ACHN (cell line): Measurements from ENCODE around the gene MOB3A.

ENCODE experiments used
- DNase-seq: peaks from one replicate; pipeline ENCODE4 v3.0.0-alpha.2; 2015
- in situ Hi-C: cut with HindIII; loops from 2 replicates; pipeline ENCODE4 v1.10.0; 2017; ENCODE audit warnings: low sequenced_read_pairs, low pct_ligation_motif_present, low pct_unique_long_range_greater_than_20kb

Gene MOB3A

DNA sequence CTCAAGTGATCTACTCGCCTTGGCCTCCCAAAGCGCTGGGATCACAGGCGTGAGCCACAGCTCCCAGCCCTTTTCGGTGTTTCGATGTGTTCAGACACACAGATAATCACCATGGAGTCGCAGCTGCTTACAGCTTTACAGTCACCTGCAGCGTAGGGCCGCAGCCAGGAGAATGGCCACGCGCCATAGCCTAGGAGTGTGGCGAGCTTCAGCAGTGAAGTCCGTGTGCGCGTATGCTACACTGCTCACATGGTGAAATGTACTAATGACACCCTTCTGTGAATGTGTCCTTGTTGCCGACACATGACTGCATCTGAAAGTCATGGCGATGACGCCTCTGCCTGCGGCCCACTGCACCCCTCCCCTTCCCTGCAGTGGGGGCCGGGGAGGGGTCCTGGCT, 31.6 kb upstream of the MOB3A start:
- no peak for DNase-seq

DNA sequence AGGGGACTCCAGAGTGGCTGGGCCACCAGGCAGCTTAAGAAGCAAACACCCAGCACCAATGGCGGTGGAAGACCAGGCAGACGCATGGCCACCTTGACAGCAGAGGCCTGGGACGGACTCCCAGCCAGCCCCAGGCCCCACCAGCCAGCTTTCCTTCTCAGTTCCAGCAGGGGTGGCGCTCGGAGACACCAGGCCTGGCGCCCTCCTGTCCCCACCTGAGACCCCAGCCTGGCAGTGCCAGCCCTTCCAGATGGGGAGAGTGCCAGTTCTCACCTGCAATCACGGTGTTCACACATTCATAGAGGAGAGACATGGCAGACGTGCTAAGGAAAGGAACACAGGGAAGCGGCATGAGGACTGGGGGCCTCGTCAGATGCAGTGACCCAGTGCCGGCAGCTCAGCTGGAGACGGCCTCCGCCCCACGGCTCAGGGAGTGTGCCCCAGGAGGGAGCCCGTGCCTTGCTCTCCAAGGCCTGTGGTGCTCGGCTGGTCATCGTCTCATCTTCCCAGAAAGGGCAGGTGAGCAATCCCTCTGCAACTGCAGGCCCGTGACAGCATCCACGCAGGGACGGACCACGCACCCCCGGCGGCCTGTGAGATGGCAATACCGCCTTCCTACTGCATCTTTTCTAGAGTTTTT, 30.9 kb upstream of the MOB3A start:
- in situ Hi-C loops = no loop called here
- DNase-seq = no peak

More for the DNA sequence above, 31.6 kb upstream of the MOB3A start:
- in situ Hi-C loops = no loop called here

GRCh38 chr19:2123682-2124387, 27.7 kb upstream of the MOB3A start:
- in situ Hi-C loops = no loop called here
- peak; percentile 20 for DNase-seq

- in situ Hi-C loops = no loop called here
- no peak for DNase-seq
Measured at GRCh38 chr19:2122982-2123381, 26.9 kb upstream of the MOB3A start.

DNA sequence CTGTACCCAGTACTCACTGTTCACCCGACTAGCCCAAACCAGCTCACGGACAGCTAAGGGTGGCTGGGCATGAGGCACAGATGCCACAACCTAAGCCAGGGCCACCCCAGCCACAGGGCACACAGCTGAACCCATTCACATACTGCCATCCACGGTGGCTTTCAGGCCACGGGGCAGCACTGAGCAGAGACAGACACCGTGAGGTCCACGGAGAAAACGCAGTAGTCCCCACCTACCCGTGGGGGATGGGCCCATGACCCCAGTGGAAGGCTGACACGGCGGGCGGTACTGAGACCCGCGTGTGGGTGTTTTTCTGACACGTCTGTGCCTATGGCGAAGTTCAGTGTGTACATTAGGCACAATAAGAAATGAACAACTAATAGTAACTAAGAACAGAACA, 26.1 kb upstream of the MOB3A start:
- DNase-seq = no peak
- in situ Hi-C loops = no loop called here

DNA sequence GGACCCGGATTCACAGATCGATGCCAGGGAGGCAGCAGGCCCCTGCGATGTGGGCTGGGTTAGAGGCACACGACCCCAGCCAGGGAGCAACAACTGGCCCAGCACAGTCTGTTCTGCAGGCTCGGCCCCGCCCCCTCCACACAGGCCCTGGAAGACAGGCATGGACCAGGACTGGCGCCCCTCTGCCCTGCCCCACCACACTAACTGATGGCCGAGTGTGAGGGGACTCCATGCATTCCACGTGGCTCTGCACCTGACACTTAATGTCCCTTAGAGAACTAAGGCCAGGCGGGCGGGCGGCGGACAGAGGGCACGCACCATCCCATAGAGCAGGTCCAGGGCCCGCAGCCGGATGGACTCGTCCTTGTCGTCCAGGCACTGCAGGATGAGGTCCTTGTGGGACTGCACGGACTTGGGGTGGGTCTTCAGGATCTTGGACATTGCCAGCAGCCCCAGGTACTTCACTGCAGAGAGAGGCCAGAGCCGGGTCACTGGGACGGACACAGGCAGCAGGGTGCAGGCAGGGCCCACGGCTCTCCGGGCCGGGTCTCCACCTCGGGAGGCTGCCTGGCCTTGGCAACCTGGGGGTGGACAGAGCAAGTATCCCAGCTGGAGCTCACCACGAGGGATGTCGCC, 25.4 kb upstream of the MOB3A start:
- in situ Hi-C loops = no loop called here
- no peak for DNase-seq

DNA sequence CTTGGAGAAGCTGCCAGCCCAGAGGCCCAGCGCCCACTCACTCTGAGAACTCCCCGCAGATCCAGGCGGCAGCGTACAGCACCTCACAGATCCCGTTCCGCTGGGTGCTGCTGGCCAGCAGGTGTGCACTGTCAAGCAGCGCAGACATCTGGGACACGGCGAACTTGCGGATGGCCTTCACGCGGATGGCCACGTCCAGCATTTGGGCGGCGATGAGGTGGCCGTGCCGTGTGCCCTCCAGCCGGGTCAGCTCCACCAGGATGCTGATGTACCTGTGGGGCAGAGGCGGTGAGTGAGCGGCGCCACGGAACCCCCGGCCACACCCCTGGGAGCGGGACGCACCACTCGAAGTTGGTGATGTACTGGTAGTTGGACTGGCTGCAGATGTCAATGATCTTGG, 24.7 kb upstream of the MOB3A start:
- DNase-seq = no peak
- in situ Hi-C loops = no loop called here

DNA sequence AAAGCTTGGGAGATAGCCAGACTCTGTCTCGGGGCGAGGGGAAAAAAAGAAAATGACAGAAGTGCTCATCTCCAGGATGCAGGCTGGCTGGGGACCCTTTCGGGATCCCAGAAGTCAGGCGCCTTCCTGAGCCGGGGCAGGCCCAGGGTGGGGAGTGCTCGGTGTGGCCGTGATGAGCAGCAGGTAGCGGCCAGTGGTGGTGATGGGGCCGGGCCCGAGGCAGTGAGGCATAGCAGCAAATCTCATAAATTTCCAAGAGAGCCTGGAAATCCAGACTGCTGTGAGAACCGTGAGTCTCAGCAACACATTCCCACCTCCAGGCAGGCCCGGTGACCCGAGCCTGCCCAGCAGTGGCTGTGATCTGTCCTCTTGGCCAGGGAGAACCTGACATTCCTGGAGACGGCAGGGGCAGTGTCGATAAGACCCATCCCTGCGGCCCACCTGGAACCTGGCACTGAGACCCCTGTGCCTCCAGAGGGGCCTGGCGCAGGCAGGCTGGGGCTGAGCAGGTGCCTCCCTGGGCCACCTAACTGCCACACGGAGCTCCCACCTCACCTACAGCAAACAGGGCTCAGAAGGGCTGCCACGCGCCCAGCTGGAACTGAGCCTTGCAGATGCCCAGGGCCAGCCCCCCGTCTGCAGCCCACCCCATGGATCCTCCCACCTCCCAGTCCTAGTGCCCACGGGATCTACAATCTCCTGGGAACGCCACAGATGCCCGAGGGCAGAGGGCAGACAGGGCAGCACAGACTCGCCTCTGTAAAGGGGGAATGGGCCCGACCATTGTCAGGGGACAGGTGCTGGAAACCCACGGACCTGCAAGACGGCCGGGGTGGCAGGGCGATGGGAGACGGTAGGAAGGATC, 24.0 kb upstream of the MOB3A start:
- DNase-seq = no peak
- in situ Hi-C loops = no loop called here

DNA sequence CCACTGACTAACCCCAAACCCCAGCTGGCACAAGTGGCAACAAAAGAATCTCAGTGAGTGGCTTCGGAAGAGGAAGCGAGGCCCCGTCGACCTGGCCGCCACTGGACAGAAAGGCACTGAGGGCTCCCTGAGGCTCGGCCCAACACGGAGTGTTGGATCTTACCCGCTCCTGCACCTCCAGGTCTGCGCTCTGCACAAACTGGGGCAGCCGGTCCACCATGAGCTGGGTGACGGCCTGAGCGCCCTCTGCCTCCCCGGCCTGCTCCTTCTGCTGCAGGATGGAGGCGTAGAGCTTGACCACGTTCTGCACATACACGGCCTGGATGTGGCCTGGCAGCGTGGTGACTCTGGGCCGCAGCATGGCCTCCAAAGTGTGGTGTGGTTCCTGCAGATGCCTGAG, 22.3 kb upstream of the MOB3A start:
- in situ Hi-C loops = no loop called here

GRCh38 chr19:2117215-2117960, 21.3 kb upstream of the MOB3A start:
- in situ Hi-C loops = no loop called here

More for the DNA sequence above, 22.3 kb upstream of the MOB3A start:
- no peak for DNase-seq

DNA sequence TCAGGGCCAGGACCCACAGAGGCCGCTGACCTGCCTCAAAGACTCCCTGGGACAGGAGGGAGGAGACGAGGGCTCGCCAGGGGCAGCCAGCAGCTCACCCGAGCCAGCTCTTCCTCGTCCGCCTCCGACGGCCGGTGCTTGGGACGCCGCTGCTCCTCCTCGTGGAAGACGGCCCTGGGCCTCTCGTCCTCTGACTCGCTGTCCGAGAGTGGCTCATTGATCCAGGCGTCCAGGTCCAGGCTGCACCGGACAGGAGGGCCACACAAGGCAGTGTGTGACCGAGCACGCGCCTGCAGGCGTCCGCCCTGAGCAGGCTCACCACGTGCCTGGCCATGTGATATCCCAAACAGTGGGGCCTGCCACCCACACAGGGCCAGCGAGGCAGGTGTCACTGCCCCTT, 20.4 kb upstream of the MOB3A start:
- in situ Hi-C loops = no loop called here

More at GRCh38 chr19:2117215-2117960, 21.3 kb upstream of the MOB3A start:
- no peak for DNase-seq

DNA sequence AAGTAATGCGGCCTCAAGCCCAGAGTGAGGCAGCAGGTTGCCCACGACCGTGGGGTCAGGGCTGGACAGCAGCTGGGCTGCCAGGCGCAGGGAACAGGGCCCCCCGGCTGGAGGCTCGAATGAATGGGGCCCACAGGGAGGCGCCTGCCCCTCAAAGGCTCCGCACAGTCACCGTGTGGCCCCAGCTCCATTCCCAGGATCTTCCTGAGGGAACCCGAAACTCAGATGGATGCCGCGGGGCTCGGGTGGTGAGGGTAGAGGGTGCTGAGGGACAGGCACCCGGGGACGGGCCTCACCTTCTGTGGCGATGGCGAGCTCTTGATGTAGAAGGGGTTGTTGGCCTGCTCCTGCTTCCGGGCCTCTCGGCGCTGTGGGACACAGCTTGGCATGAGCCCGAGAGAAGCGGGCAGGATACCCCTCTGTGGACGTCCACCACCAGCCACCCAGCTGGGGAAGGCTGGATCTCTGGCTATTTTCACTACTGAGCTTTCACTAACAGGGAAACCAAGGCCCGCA, 19.8 kb upstream of the MOB3A start:
- in situ Hi-C loops = no loop called here
- no peak for DNase-seq

More for the DNA sequence above, 20.4 kb upstream of the MOB3A start:
- DNase-seq = no peak

- in situ Hi-C loops = no loop called here
- no peak for DNase-seq
Measured at GRCh38 chr19:2115324-2115723, 19.2 kb upstream of the MOB3A start.

GRCh38 chr19:2114821-2115220, 18.7 kb upstream of the MOB3A start:
- in situ Hi-C loops = no loop called here
- no peak for DNase-seq

- in situ Hi-C loops = no loop called here
Measured at GRCh38 chr19:2114218-2114617, 18.1 kb upstream of the MOB3A start.

GRCh38 chr19:2113439-2114211, 17.5 kb upstream of the MOB3A start:
- DNase-seq = no peak
- in situ Hi-C loops = no loop called here

More at GRCh38 chr19:2114218-2114617, 18.1 kb upstream of the MOB3A start:
- DNase-seq = no peak

- in situ Hi-C loops = no loop called here
- no peak for DNase-seq
Measured at GRCh38 chr19:2112516-2113320, 16.6 kb upstream of the MOB3A start.
